ENCODE results near the gene ROR2.
"Not testable (repeated sequence)": the region's sequence is repeated elsewhere in the genome, so short reads cannot be mapped to it uniquely, and the experiment has no call there.

DNA sequence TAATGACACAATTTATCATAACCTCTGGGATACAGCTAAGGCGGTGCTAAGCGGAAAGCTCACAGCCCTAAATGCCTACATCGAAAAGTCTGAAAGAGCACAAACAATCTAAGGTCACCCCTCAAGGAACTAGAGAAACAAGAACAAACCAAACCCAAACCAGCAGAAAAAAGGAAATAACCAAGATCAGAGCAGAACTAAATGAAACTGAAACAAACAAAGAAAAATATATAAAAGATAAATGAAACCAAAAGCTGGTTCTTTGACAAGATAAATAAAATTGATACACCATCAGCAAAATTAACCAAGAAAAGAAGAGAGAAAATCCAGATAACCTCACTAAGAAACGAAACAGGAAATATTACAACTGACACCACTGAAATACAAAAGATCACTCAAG, 409.5 kb downstream of the ROR2 start:
- TF ChIP-seq CBX8 (IDR thresholded peaks at IDR 0.05; ENCODE audit: borderline replicate concordance, low read depth, low read length); RNF2 (IDR thresholded peaks at IDR 0.05; ENCODE audit: borderline replicate concordance, low read depth, low read length, missing control alignments, poor library complexity, severe bottlenecking); TAF1 (IDR thresholded peaks at IDR 0.05; ENCODE audit: low read depth, low read length); EZH2 (IDR thresholded peaks at IDR 0.05; ENCODE audit: low read depth, low read length, severe bottlenecking): not testable (repeated sequence)
- TF ChIP-seq, protein P1, sequence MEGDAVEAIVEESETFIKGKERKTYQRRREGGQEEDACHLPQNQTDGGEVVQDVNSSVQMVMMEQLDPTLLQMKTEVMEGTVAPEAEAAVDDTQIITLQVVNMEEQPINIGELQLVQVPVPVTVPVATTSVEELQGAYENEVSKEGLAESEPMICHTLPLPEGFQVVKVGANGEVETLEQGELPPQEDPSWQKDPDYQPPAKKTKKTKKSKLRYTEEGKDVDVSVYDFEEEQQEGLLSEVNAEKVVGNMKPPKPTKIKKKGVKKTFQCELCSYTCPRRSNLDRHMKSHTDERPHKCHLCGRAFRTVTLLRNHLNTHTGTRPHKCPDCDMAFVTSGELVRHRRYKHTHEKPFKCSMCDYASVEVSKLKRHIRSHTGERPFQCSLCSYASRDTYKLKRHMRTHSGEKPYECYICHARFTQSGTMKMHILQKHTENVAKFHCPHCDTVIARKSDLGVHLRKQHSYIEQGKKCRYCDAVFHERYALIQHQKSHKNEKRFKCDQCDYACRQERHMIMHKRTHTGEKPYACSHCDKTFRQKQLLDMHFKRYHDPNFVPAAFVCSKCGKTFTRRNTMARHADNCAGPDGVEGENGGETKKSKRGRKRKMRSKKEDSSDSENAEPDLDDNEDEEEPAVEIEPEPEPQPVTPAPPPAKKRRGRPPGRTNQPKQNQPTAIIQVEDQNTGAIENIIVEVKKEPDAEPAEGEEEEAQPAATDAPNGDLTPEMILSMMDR (IDR thresholded peaks at IDR 0.05; ENCODE audit: control extremely low read depth in 1 of 3, insufficient read depth in 1 of 3, low read depth in 1 of 3, low read length in 3 of 3) = not testable (repeated sequence)

All from H1 (cell line).